ENCODE data around the gene VAV2. TPM values are rescaled to one million over a fixed set of nuclear protein-coding genes. Genes with fewer than 3 reads are reported as not detected.
"Not testable (repeated sequence)": the region's sequence is repeated elsewhere in the genome, so short reads cannot be mapped to it uniquely, and the experiment has no call there.

Gene VAV2
- total RNA-seq, 1 donor from 2014 or later, result 34.8 TPM

DNA sequence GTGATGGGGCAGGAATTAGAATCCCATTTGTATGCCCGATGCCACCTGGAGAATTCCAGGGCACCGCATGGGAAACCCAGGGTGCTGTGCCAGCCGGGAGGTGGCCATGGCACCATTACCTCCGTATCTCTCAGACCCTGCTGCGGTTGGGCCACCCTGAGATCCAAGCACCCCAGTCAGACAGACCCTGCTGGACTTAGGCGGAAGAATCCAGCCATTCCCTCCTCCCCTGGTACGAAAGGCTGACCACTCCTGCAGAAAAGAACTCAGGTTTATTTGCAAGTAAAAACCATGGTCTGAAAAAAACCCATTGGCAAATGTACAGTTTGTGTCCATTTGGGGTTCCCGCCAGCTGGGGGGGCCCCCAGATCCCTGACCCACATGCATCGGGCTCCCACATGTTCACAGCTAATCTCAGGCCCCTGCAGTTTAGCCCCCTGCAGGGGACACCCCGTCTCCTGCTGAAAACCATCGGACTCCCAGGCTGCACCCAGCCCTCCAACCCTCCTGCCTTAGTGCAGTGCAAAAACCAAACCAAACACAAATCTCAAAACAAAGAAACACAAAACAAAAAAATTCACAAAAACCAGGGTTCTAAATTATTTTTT, 230.4 kb downstream of the VAV2 start:
- no peak for ATAC-seq
- peak; percentile 38 for DNase-seq (ENCODE audit: low spot score)

DNA sequence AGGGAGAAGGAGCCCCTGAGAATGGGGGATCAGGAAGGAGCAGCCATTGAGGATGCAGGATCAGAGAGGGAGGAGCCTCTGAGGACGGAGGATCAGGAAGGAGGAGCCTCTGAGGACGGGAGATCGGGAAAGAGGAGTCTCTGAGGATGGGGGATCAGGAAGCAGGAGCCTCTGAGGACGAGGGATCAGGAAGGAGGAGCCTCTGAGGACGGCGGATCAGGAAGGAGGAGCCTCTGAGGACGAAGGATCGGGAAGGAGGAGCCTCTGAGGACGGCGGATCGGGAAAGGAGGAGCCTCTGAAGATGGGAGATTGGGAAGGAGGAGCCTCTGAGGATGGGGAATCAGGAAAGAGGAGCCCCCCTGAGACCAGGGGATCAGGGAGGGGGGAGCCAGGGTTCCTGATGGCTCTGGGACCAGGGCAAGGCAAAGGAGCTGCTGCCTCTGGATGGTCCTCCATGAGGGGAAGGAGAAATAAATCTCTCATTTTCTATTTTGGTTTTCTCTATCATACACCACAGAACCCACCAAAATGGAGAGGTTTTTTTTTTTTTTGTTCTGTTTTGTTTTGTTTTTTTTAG, 231.3 kb downstream of the VAV2 start:
- ATAC-seq, result no peak

DNA sequence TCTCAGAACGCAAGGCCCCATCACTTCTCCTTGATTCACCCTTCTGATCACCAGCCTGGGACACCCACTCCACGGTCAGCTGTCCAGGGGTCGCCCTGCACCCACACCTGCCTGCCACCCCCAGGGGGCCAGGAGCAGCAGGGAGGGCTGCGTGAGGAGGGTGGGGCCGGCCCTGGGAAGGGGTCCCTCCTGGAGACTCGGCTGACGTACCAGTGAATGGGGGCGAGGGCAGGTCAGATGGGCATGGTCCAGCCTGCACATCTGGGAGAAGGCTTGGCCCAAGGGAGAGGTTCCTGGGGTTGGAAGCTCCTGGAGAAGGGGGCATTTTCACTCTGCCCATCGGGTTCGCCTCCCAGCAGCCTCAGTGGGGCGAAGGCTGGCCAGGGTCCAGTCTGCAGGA, 232.2 kb downstream of the VAV2 start:
- DNase-seq (ENCODE audit: low spot score), result peak; percentile 44
- ATAC-seq, result peak; percentile 9

More for the DNA sequence above, 231.3 kb downstream of the VAV2 start:
- peak; percentile 29 for DNase-seq (ENCODE audit: low spot score)

DNA sequence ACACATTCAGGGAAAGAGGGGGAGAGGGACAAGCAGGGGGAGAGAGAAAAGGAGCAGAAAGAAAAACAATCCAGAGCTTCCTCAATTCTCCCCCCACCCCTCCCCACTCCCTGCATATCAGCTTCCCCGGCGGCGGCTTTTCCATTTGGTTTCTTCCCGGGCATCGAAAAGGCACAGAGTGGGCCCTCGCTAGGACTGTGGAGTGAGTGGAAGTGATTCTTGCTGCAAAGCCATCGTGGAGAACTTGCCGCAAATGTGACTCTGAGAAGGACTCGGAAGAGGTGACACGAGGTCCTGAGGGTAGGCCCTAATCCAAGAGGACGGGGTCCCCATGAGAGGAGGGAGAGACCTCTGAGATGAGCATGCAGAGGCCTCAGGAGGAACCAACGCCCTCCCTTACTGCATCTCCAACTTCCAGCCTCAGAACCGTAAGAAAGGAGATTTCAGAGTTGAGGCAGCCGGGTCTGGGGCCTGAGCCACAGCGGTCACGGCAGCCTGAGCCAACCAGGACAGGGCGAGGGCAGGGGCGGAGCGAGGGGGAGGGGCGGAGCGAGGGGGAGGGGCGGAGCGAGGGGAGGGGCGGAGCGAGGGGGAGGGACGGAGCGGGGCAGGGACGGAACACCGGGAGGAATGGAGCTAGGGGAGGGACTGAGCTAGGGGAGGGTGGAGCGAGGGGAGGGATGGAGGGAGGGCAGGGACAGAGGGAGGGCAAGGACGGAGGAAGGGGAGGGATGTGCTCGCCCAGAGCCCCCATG, 232.8 kb downstream of the VAV2 start:
- ATAC-seq, result peak; percentile 77

GRCh38 chr9:133758228-133758627, 233.9 kb downstream of the VAV2 start:
- peak; percentile 41 for DNase-seq (ENCODE audit: low spot score)
- ATAC-seq, result no peak

More for the DNA sequence above, 232.8 kb downstream of the VAV2 start:
- DNase-seq (ENCODE audit: low spot score), result peak; percentile 51

GRCh38 chr9:133754688-133755227, 237.4 kb downstream of the VAV2 start:
- DNase-seq (ENCODE audit: low spot score) (peak; percentile 31), ATAC-seq (no peak)

- ATAC-seq (no peak), DNase-seq (ENCODE audit: low spot score) (peak; percentile 15)
Measured at GRCh38 chr9:133754187-133754586, 237.9 kb downstream of the VAV2 start.

- ATAC-seq, result peak; percentile 52
Measured at GRCh38 chr9:133752739-133753446, 239.2 kb downstream of the VAV2 start.

GRCh38 chr9:133750982-133751649, 241.0 kb downstream of the VAV2 start:
- no peak for ATAC-seq

More at GRCh38 chr9:133752739-133753446, 239.2 kb downstream of the VAV2 start:
- DNase-seq (ENCODE audit: low spot score), result peak; percentile 18

DNA sequence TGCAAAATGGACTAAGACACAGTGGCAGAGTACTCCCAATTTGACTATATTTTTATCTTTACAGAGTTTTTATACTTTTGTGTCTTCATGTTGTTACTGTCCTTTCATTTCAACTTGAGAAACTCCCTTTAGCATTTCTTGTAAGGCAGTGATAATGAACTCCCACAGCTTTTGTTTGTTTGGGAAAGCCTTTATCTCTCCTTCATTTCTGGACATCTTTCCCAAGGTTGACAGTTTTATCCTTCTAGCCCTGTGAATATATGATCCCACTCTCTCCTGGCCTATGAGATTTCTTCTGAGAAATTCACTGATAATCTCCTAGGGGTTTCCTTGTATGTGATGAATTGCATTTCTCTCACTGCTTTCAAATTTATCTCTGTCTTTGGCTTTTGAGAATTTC, 244.8 kb downstream of the VAV2 start:
- DNase-seq (ENCODE audit: low spot score) (no peak), ATAC-seq (no peak)

More at GRCh38 chr9:133750982-133751649, 241.0 kb downstream of the VAV2 start:
- no peak for DNase-seq (ENCODE audit: low spot score)

GRCh38 chr9:133744528-133744927, 247.6 kb downstream of the VAV2 start:
- ATAC-seq; DNase-seq (ENCODE audit: low spot score): not testable (repeated sequence)

GRCh38 chr9:133742849-133743444, 249.2 kb downstream of the VAV2 start:
- DNase-seq (ENCODE audit: low spot score) (peak; percentile 82), ATAC-seq (peak; percentile 50)

DNA sequence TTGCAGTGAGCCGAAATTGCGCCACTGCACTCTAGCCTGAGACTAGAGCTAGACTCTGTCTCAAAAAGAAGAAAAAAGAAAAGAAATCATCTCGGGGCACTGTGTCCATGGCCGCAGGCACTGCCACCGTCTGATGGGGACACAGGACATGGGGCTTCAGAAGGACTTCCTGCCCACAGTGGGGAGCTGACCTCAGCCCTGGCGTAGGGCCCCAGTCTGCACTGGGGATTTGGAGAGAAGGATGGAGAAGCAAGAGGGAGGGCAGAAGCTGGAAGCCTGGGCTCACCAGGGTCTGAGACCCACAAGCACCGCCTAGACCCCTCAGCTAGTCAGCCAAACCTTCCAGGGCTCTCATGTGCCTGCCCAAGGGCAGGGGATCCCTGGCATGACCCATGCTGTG, 249.9 kb downstream of the VAV2 start:
- ATAC-seq (no peak), DNase-seq (ENCODE audit: low spot score) (no peak)

DNA sequence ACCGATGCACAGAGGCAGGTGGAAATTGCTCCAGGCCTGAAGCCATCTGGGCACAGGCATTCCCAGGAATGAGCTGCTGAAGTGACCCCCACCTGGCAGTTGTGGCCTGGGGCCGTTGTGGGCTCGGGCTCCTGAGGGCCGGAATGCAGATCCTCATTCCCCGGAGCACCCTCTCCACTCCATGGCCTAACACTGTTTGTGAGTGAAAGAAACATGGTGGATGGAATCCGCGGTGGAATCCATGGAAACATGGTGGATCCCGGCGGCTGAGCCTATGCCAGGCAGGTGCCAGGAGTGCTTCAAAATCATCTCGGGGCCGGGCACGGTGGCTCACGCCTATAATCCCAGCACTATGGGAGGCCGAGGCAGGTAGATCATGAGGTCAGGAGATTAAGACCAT, 250.4 kb downstream of the VAV2 start:
- DNase-seq (ENCODE audit: low spot score), result no peak
- no peak for ATAC-seq

- DNase-seq (ENCODE audit: low spot score) (peak; percentile 76), ATAC-seq (peak; percentile 11)
Measured at GRCh38 chr9:133740911-133741310, 251.2 kb downstream of the VAV2 start.

DNA sequence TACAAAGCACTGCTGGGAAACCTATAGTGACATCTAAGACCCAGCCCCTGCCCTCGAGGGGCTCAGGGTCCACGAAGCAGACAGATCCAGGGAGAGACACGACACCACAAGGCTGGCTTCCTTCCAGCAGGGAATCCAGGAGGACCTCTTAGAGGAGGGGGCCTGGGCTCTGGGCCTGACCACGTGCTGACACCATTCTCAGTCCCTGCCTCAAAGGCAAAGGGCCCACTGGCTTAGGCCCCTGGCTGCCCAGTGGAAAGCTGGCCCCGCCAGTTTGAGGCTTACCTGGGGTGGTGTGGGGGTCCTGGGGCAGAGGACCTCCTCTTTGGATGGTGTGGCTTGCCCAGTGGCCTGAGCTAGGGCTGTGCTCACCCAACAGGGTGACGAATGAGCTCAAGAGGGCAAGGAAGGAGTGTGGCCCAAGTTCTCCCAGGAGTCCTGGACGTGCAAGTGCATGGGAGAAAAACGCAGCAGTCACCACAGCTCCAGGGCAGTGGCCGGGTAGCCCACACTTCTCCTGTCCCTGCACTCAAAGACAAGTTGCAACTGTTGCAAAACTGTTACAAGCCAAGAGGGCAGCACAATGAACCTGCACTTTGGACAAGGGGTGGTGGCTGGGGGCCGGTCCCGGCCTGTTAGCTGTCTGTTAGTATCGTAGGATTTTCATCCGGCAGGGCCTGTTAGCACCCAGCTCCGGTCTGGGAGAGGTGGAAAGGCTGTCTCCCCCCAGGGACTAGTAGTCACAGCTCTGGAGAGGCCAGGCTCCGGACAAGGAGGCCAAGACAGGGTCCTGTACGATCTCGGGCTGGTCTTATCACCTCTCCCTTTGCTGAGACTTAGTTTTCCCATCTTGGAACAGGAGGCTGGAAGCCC, 252.5 kb downstream of the VAV2 start:
- peak; percentile 95 for DNase-seq (ENCODE audit: low spot score)
- ATAC-seq, result peak; percentile 59

DNA sequence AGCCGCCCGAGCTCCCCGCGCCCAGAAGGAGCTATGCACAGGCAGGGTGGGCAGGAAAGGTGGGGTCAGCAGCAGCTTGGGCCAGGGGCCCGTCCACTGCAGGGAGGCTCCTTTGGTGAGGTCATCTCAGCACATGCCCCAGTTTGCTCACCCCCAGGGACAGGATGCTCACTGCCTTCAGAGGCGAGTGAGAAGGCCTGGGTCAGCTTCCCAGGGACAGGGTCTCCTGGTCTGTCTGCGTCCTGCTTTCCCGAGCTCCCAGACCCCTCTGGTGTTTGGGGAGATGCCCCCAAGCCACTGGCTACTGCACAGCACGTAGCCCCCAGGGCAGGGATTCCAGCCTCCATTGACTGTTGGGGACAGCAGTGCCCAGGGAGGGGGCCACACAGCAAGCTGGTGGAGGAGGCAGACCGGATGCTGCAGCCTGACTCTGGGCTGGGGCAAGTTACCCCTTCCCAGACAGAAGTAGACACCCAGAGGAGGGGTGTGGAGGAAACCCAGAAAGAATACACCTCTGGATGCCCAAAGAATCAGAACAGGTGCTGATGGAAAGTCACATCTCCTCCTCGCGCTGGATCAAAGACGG, 253.4 kb downstream of the VAV2 start:
- ATAC-seq (peak; percentile 4), DNase-seq (ENCODE audit: low spot score) (no peak)

DNA sequence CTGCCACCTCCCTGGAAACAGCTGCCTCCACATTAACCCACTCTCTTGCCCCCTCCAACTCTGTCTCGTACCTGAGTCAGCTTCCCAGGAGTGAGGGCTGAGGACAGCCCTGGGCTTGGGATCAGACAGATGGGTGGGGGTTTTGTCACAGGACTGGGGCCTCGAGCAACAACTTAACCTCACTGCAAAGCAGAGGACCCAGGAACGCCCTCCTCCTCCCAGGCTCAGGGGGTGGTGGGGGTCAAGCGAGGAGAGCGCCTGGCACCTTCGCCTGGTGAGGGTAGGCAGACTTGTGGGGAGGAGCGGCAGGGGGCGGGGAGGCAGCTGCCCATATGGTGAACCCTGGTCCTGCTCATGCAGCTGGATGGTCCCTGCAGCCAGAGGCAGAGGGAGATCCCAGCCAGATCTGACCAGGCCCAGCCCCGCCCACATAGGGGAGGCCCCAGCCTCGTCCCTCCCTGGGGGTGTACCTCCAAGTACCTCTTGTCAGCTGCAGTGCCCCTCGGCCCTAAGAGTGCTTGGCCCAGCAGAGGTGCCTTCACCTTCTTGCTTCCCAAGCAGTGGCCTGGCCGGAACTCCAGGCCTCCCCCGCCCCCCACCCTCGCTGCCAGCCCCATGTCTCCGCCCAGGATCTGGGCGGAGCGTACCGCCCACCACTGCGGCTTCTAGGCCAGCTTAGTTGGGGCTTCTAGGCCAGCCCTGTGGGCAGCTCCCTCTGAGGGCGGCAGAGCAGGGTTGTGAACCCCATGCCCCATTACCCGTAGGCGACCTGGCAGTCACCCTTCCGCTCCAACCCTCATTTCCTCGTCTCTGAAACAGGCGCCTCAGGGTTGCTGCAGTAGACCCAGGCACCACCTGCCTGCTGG, 254.1 kb downstream of the VAV2 start, which contains the start of gene SARDH:
Gene SARDH (minus strand): TSS at position 579 of the 866 bp plus-strand sequence. CDS start 4,179 bp downstream, outside the sequence.
- ATAC-seq (peak; percentile 77), DNase-seq (ENCODE audit: low spot score) (peak; percentile 93)

All from left lobe of liver (tissue), 2 donors.